Endothelial cell of umbilical vein (primary cell): ENCODE measurements around the gene SOCS4. TPM values are rescaled to one million over a fixed set of nuclear protein-coding genes. Genes with fewer than 3 reads are reported as not detected.

Source experiments
- BruUV-seq: library from RNA; stranded (reverse); fragments of 400-500 nt; replicated peaks from 2 replicates; lab custom pipeline; 2021; lab: Mats Ljungman, UMichigan
- CTCF ChIA-PET: fragments of 300-600, 350-600 bp; sonication (Branson Sonifier 250); formaldehyde crosslinking; loops from one replicate; lab custom pipeline; 2021; ENCODE audit warnings: antibody characterized with exemption, inconsistent platforms; lab: Charles Lee
- POLR2A ChIA-PET: fragments of 300-600, 350-600 bp; sonication (Branson Sonifier 250); formaldehyde crosslinking; loops from one replicate; lab custom pipeline; 2021; ENCODE audit warnings: antibody characterized with exemption, inconsistent platforms; lab: Charles Lee
- DNase-seq: peaks from one replicate; pipeline ENCODE4 v3.0.0-alpha.2; 2011; ENCODE audit warnings: low read depth, low spot score
- FAIRE-seq: peaks from 2 replicates; lab custom pipeline; 2011; peaks lifted over from hg19 to GRCh38; lab: Jason Lieb, UNC
- H2AFZ ChIP-seq: 2 replicates; pipeline ENCODE4 v1.6.0; 2012; ENCODE audit warnings: low read depth, low read length, control low read depth, inconsistent platforms
- H3K27ac ChIP-seq: 2 replicates; pipeline ENCODE4 v1.5.1; 2011; ENCODE audit warnings: low read depth, mild to moderate bottlenecking, control low read depth, low read length, moderate library complexity; ENCODE audit not compliant: insufficient read depth
- H3K27me3 ChIP-seq, 2 experiments: 2 replicates each; pipeline versions ENCODE4 v1.6.0 to v1.6.1; 2011; ENCODE audit warnings: low read length in 2 of 2, mixed read lengths in 1 of 2; ENCODE audit not compliant: control insufficient read depth in 2 of 2, insufficient read depth in 2 of 2
- H3K36me3 ChIP-seq, 2 experiments: 2 replicates in 1 of 2; 3 replicates in 1 of 2; pipeline ENCODE4 v1.5.1; 2011; ENCODE audit warnings: low read length in 2 of 2, mild to moderate bottlenecking in 1 of 2, moderate library complexity in 1 of 2; ENCODE audit not compliant: control insufficient read depth in 2 of 2, insufficient read depth in 2 of 2; ENCODE audit errors: extremely low read depth in 1 of 2
- H3K4me1 ChIP-seq: 3 replicates; pipeline ENCODE4 v1.5.1; 2011; ENCODE audit warnings: mild to moderate bottlenecking, low read length; ENCODE audit not compliant: control insufficient read depth, insufficient read depth; ENCODE audit errors: extremely low read depth
- H3K4me2 ChIP-seq: 2 replicates; pipeline ENCODE4 v1.6.1; 2011; ENCODE audit warnings: low read length, control low read depth, mixed read lengths; ENCODE audit not compliant: insufficient read depth
- H3K4me3 ChIP-seq, 3 experiments: fragments of 200-600 bp in 1 of 3; sonication (generic), shearing (Covaris generic) in 1 of 3; replicated peaks in 1 of 3; 2 replicates each; pipeline ENCODE4 v1.5.1; 2011 to 2016; ENCODE audit warnings: control low read depth in 3 of 3, low read length in 3 of 3, mild to moderate bottlenecking in 2 of 3, inconsistent platforms in 1 of 3, low read depth in 1 of 3, moderate library complexity in 1 of 3; ENCODE audit not compliant: insufficient read depth in 1 of 3
- H3K79me2 ChIP-seq: 2 replicates; pipeline ENCODE4 v1.6.0; 2012; ENCODE audit warnings: low read length, inconsistent platforms; ENCODE audit not compliant: control insufficient read depth, insufficient read depth
- H3K9ac ChIP-seq: replicated peaks from 2 replicates; pipeline ENCODE3; 2011; ENCODE audit warnings: low read length, control low read depth; ENCODE audit not compliant: insufficient read depth; ENCODE audit errors: extremely low read depth
- H3K9me1 ChIP-seq: replicated peaks from 3 replicates; pipeline ENCODE4 v1.6.0; 2011; ENCODE audit warnings: mild to moderate bottlenecking, low read length; ENCODE audit not compliant: control insufficient read depth, insufficient read depth; ENCODE audit errors: extremely low read depth
- H3K9me3 ChIP-seq: replicated peaks from 2 replicates; pipeline ENCODE4 v1.5.1; 2012; ENCODE audit warnings: low read length, inconsistent platforms; ENCODE audit not compliant: control insufficient read depth, insufficient read depth
- H4K20me1 ChIP-seq: replicated peaks from 2 replicates; pipeline ENCODE3; 2011; ENCODE audit warnings: mild to moderate bottlenecking, low read length; ENCODE audit not compliant: control insufficient read depth, insufficient read depth; ENCODE audit errors: extremely low read depth
- CTCF ChIP-seq, 2 donors: IDR thresholded peaks; 1 replicate in 1 of 2; 2 replicates in 1 of 2; pipeline ENCODE4 v1.5.1; 2011; ENCODE audit warnings: low read length in 2 of 2, mild to moderate bottlenecking in 2 of 2, moderate library complexity in 2 of 2, control low read depth in 1 of 2, inconsistent platforms in 1 of 2, low read depth in 1 of 2; ENCODE audit not compliant: insufficient read depth in 1 of 2; ENCODE audit errors: extremely low read depth in 1 of 2
- EZH2 ChIP-seq: IDR thresholded peaks from 2 replicates; pipeline ENCODE4 v1.6.1; 2012; ENCODE audit warnings: borderline replicate concordance, low read depth, mild to moderate bottlenecking, moderate library complexity, low read length, inconsistent platforms; ENCODE audit not compliant: severe bottlenecking
- FOS ChIP-seq: IDR thresholded peaks from 2 replicates; pipeline ENCODE4 v1.6.1; 2011; ENCODE audit warnings: mild to moderate bottlenecking, low read length, moderate library complexity, borderline replicate concordance; ENCODE audit not compliant: insufficient read depth
- GATA2 ChIP-seq: IDR thresholded peaks from 2 replicates; pipeline ENCODE4 v1.7.0; 2011; ENCODE audit warnings: low read depth, mild to moderate bottlenecking, moderate library complexity, mixed read lengths, low read length; ENCODE audit not compliant: insufficient read length, insufficient read depth
- JUN ChIP-seq: IDR thresholded peaks from 2 replicates; pipeline ENCODE4 v1.6.1; 2011; ENCODE audit warnings: borderline replicate concordance, low read depth; ENCODE audit not compliant: insufficient read length, insufficient read depth
- MYC ChIP-seq: IDR thresholded peaks from one replicate; pipeline ENCODE4 v1.6.1; 2011; ENCODE audit warnings: mild to moderate bottlenecking, low read depth, low read length
- POLR2A ChIP-seq: IDR thresholded peaks from 2 replicates; pipeline ENCODE4 v1.6.1; 2012; ENCODE audit warnings: low read depth, mild to moderate bottlenecking, control low read depth, low read length
- POLR2AphosphoS5 ChIP-seq: IDR thresholded peaks from 2 replicates; pipeline ENCODE4 v1.6.1; 2012; ENCODE audit warnings: low read depth, mild to moderate bottlenecking, control low read depth, low read length, moderate library complexity; ENCODE audit not compliant: insufficient read depth
- dilution Hi-C: fragments of 300-500 bp; cut with MboI; formaldehyde crosslinking; loops from one replicate; pipeline ENCODE4 v1.15.0; 2019; ENCODE audit warnings: low sequenced_read_pairs; ENCODE audit not compliant: extremely low pct_ligation_motif_present
- intact Hi-C: fragments of 100-400 bp; cut with micrococcal nuclease; formaldehyde crosslinking; loops from one replicate; pipeline ENCODE4 v1.10.0; 2022
- polyA plus RNA-seq, 4 experiments: library from polyadenylated mRNA; depleted of rRNA in 3 of 4; stranded (reverse) in 3 of 4; unstranded in 1 of 4; fragments of >200 nt; gene quantifications; 2 replicates each; pipeline versions ENCODE4 v1.2.1 to v1.2.3, GENCODE V29; 2011 to 2012; ENCODE audit warnings: missing spikeins in 1 of 4
- total RNA-seq: library from RNA; stranded (reverse); gene quantifications from 2 replicates; pipeline ENCODE4 v1.2.3, GENCODE V29; 2021
- TF ChIP-seq, protein P1 (sequence below): IDR thresholded peaks from 2 replicates; pipeline ENCODE4 v1.6.1; 2011; ENCODE audit not compliant: insufficient read depth, insufficient read length

SOCS4 gene
- total and polyA plus RNA-seq, 2 donors (not counting 3 experiments of a cell fraction or from before 2014, with no cell fraction given) = 6.4 to 26.7 TPM

DNA sequence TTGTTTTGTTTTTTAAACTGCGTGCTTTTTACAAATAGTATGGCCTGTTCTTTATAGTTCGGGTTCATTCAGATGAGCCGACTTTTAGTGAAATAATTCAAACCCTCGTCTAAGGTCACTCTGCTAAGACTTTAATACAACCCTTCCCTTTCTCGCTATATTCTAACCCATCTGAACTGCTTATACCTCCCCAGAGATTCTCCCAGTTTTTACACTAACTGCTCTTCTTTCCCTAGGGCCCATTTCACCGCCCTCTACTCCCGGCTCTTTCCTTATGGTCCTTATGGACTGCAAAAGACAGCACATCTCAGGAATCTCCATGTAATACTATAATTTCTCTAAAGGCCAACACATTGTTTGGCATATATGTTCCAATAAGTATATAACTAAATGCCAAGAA is 26.5 kb downstream of the SOCS4 start:
- POLR2A ChIA-PET = no interaction called here

More for the DNA sequence above, 26.5 kb downstream of the SOCS4 start:
- Histone ChIP-seq H3K36me3 (peaks cover 0 to 7% of the 10 kb centered on the region in 2 experiments), H3K27ac (peak overlapping the region; percentile 14), H3K4me1 (peaks cover 17% of the 10 kb centered on the region), H3K4me2 (peak overlapping the region; percentile 95), H3K9ac (no peak overlapping the region), H3K9me1 (no peaks in the 10 kb centered on the region), H4K20me1 (peaks cover 8% of the 10 kb centered on the region), H3K4me3 (no peak overlapping the region), H3K9me3 (no peaks in the 10 kb centered on the region), H3K79me2 (peaks cover 67% of the 10 kb centered on the region), H3K27me3 (no peaks in the 10 kb centered on the region), H2AFZ (no peak overlapping the region)
- FAIRE-seq = no peak
- dilution Hi-C loops (no loop called here), intact Hi-C loops (no loop called here)
- CTCF ChIA-PET = interaction anchor here (1.3 kb wide), 1 partner anchor 19 kb away, joined by 3 read pairs; no protein-coding TSS in a partner anchor
- no peak for DNase-seq
- TF ChIP-seq, protein P1, sequence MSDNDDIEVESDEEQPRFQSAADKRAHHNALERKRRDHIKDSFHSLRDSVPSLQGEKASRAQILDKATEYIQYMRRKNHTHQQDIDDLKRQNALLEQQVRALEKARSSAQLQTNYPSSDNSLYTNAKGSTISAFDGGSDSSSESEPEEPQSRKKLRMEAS = no peak
- TF ChIP-seq POLR2AphosphoS5 = no peak
- no peak for TF ChIP-seq POLR2A
- TF ChIP-seq GATA2 = no peak
- TF ChIP-seq MYC = no peak
- no peak for TF ChIP-seq FOS
- no peak for TF ChIP-seq JUN
- no peak for TF ChIP-seq CTCF (IDR thresholded peaks at IDR 0.05; ENCODE audit: extremely low read depth in 1 of 2, insufficient read depth in 1 of 2, low read depth in 1 of 2, low read length in 2 of 2)
- no peak for TF ChIP-seq EZH2
- no TSS peak for BruUV-seq
